Large intestine (tissue), 3 donors: ENCODE results near the gene GGCX. TPM values are rescaled to one million over a fixed set of nuclear protein-coding genes. Genes with fewer than 3 reads are reported as not detected.
"Not testable (repeated sequence)": the region's sequence is repeated elsewhere in the genome, so short reads cannot be mapped to it uniquely, and the experiment has no call there.

Experiments used
- DNase-seq, 2 donors: peaks; one replicate each; pipeline versions ENCODE4 v3.0.0 to v3.0.0-alpha.2; 2013
- H3K27ac ChIP-seq: one replicate; pipeline ENCODE4 v1.5.1; 2013; ENCODE audit warnings: low read length
- H3K27me3 ChIP-seq: 2 replicates; pipeline ENCODE4 v1.6.1; 2013; ENCODE audit warnings: low read length; ENCODE audit not compliant: control insufficient read depth, insufficient read depth
- H3K36me3 ChIP-seq: 2 replicates; pipeline ENCODE4 v1.6.1; 2013; ENCODE audit warnings: low read length; ENCODE audit not compliant: control insufficient read depth, insufficient read depth
- H3K4me1 ChIP-seq: one replicate; pipeline ENCODE4 v1.6.1; 2013; ENCODE audit warnings: low read length; ENCODE audit not compliant: control insufficient read depth, insufficient read depth
- H3K4me3 ChIP-seq: one replicate; pipeline ENCODE4 v1.5.1; 2013; ENCODE audit warnings: low read length
- H3K9me3 ChIP-seq: one replicate; pipeline ENCODE4 v1.6.1; 2013; ENCODE audit warnings: mild to moderate bottlenecking, low read depth, low read length, moderate library complexity; ENCODE audit not compliant: control insufficient read depth
- whole genome bisulfite sequencing: methylation state at CpG from one replicate; pipeline ENCODE4 v1.1.5; 2013; ENCODE audit warnings: low lambda C conversion rate; ENCODE audit not compliant: insufficient coverage; 5-methylcytosine and 5-hydroxymethylcytosine counted together
- polyA plus RNA-seq: library from polyadenylated mRNA; unstranded; fragments of 120-200 nt; gene quantifications from one replicate; pipeline ENCODE4 v1.2.1, GENCODE V29; 2013

The GGCX gene
- polyA plus RNA-seq, 1 donor, result 24.8 TPM

- no peak for DNase-seq
- H3K27me3 ChIP-seq, result no peaks in the 10 kb centered on the region
- peaks cover 27% of the 10 kb centered on the region for H3K36me3 ChIP-seq
- peaks cover 30% of the 10 kb centered on the region for H3K4me1 ChIP-seq
- H3K27ac ChIP-seq, result peak overlapping the region; percentile 84
- WGBS, result no CpG with 5 or more reads among the region's 13 CpGs
- H3K4me3 ChIP-seq, result peak overlapping the region; percentile 82
- no peaks in the 10 kb centered on the region for H3K9me3 ChIP-seq
These were observed 33.5 kb upstream of the GGCX start for GRCh38 chr2:85594715-85595300.

- Histone ChIP-seq H3K36me3 (peaks cover 10% of the 10 kb centered on the region), H3K27ac (no peak overlapping the region), H3K27me3 (no peaks in the 10 kb centered on the region), H3K4me3 (no peak overlapping the region), H3K4me1 (peaks cover 23% of the 10 kb centered on the region), H3K9me3 (no peaks in the 10 kb centered on the region)
- no CpG with 5 or more reads among the region's 3 CpGs for WGBS
- DNase-seq, result no peak
These were observed 31.7 kb upstream of the GGCX start for GRCh38 chr2:85593023-85593422.

DNA sequence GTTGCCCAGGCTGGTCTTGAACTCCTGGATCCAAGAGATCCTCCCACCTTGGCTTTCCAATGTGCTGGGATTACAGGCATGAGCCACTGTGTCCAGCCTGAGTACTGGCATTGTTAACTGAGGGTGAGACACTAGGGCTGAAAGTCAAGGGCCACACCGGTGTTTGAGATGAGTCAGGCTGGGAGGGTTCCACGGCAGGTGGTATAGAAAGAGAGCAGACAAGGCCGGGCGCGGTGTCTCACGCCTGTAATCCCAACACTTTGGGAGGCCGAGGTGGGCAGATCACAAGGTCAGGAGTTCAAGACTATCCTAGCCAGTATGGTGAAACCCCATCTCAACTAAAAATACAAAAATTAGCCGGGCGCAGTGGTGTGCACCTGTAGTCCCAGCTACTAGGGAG, 31.0 kb upstream of the GGCX start:
- not testable (repeated sequence) for H3K4me3 ChIP-seq, H3K27ac ChIP-seq, H3K27me3 ChIP-seq, H3K36me3 ChIP-seq, H3K9me3 ChIP-seq, DNase-seq
- H3K4me1 ChIP-seq, result peaks cover 19% of the 10 kb centered on the region
- no CpG with 5 or more reads among the region's 9 CpGs for WGBS

DNA sequence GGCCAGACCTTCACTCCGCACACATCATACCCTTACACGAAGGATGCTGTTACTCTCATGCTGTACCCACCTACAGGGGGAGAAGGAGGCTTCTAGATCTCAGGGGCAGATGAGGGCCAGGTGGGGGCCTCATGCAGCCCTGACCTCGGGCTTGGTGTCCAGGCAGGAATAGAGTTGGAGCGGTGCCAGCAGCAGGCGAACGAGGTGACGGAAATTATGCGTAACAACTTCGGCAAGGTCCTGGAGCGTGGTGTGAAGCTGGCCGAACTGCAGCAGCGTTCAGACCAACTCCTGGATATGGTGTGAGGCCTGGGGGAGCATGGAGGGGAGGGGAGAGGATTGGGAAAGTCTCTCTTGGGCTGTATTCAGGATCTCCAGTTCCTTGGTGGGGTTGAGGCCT, 30.3 kb upstream of the GGCX start:
- Histone ChIP-seq H3K27me3 (no peaks in the 10 kb centered on the region), H3K4me1 (peaks cover 12% of the 10 kb centered on the region), H3K36me3 (no peaks in the 10 kb centered on the region), H3K4me3 (no peak overlapping the region), H3K9me3 (no peaks in the 10 kb centered on the region), H3K27ac (no peak overlapping the region)
- WGBS, result no CpG with 5 or more reads among the region's 12 CpGs
- DNase-seq, result no peak

DNA sequence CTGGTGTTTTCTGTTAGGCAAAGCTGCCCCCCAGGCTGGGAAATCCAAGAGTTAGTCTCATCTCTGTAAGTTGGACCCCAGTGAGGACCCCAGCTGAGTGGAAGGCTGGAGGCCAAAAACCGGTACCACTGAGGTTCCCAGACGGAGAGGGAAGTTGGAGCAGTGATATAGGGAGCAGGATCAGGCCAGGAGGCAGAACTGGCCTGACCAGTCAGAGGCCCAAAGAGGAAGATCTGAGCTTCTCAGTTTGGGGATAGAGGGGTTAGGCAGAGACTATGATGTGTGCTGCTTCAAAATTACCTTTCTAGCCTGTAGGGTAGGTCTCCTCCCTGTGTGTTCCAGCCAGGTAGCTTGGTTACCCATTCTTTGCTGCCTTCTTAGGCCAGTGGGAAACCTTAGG, 29.7 kb upstream of the GGCX start:
- Histone ChIP-seq H3K36me3 (no peaks in the 10 kb centered on the region), H3K4me1 (peaks cover 10% of the 10 kb centered on the region), H3K9me3 (no peaks in the 10 kb centered on the region), H3K27me3 (no peaks in the 10 kb centered on the region), H3K27ac (no peak overlapping the region), H3K4me3 (no peak overlapping the region)
- no CpG with 5 or more reads among the region's 2 CpGs for WGBS
- no peak for DNase-seq

- DNase-seq, result no peak
- Histone ChIP-seq H3K9me3 (no peaks in the 10 kb centered on the region), H3K27me3 (no peaks in the 10 kb centered on the region), H3K27ac (no peak overlapping the region), H3K4me1 (peaks cover 18% of the 10 kb centered on the region), H3K36me3 (no peaks in the 10 kb centered on the region), H3K4me3 (no peak overlapping the region)
- no CpG with 5 or more reads among the region's 7 CpGs for WGBS
These were observed 28.9 kb upstream of the GGCX start for GRCh38 chr2:85589982-85590791.

DNA sequence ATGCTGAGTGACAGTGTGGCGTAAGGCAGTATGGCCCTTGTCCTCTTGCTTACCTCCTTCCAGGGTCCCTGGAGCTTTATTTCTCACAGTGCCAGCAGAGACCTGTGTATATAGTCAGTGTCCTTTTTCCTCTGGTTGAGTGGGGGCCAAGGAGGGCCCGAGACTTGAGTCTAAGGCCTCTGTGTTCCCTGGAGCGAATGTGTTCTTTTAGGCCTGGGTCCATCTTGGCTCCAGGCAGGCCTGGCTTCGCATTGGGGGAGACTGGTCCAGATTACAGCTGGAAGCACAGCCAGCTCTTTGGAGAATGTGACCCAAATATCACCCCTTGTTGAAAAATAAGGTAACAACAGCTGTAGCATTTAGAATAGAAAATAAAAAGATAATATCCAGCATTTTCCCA, 27.9 kb upstream of the GGCX start:
- no peaks in the 10 kb centered on the region for H3K27me3 ChIP-seq
- no peaks in the 10 kb centered on the region for H3K9me3 ChIP-seq
- H3K27ac ChIP-seq, result no peak overlapping the region
- H3K4me3 ChIP-seq, result no peak overlapping the region
- no peaks in the 10 kb centered on the region for H3K36me3 ChIP-seq
- WGBS, result no CpG with 5 or more reads among the region's 4 CpGs
- H3K4me1 ChIP-seq, result peaks cover 19% of the 10 kb centered on the region
- no peak for DNase-seq

GRCh38 chr2:85588645-85589044, 27.4 kb upstream of the GGCX start:
- Histone ChIP-seq H3K36me3 (no peaks in the 10 kb centered on the region), H3K4me3 (no peak overlapping the region), H3K4me1 (peaks cover 22% of the 10 kb centered on the region), H3K27me3 (no peaks in the 10 kb centered on the region), H3K27ac (no peak overlapping the region), H3K9me3 (no peaks in the 10 kb centered on the region)
- WGBS, result 100% methylated on average over 1 of the region's 4 CpGs
- no peak for DNase-seq

DNA sequence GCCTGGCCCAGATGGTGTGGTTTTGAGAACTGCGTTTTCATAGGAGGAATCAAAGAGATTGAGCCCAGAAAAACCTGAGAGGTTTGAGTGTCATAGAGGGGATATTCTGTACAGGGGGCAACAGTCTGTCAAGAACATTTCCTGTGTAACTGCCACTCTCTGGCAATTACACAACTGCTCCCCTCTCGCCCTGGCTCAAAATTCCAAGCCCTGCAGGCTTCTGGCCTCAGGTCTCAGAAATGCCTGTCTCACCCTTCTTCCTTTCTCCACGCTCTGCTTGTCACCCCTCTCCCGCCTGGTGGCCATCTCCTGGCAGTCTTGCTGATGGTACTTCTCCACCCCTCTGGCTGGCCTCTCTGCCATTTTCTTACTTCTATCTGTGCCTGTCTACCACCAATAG, 26.9 kb upstream of the GGCX start:
- WGBS, result 76% methylated on average over 2 of the region's 4 CpGs
- Histone ChIP-seq H3K27me3 (no peaks in the 10 kb centered on the region), H3K4me1 (peaks cover 23% of the 10 kb centered on the region), H3K4me3 (no peak overlapping the region), H3K9me3 (no peaks in the 10 kb centered on the region), H3K27ac (no peak overlapping the region), H3K36me3 (no peaks in the 10 kb centered on the region)
- no peak for DNase-seq

- Histone ChIP-seq H3K27ac (peak overlapping the region; percentile 99), H3K9me3 (no peaks in the 10 kb centered on the region), H3K4me3 (no peak overlapping the region), H3K36me3 (peaks cover 13% of the 10 kb centered on the region), H3K27me3 (no peaks in the 10 kb centered on the region), H3K4me1 (peaks cover 23% of the 10 kb centered on the region)
- 91% methylated on average over 1 of the region's 1 CpG for WGBS
- DNase-seq, result peak in 1 of 2 donors; percentile 58
These were observed 24.4 kb upstream of the GGCX start for GRCh38 chr2:85585781-85586105.
